C4-2B (cell line): ENCODE data around the gene HDAC5.

Experiments
- ZFX ChIP-seq: fragments of 450-650 bp; IDR thresholded peaks from 2 replicates; pipeline ENCODE4 v1.6.1; 2017
- TF ChIP-seq, protein P1 (sequence below): fragments of 450-650 bp; conservative IDR thresholded peaks from 2 replicates; pipeline ENCODE4 v1.5.1; 2017; ENCODE audit warnings: mild to moderate bottlenecking

DNA sequence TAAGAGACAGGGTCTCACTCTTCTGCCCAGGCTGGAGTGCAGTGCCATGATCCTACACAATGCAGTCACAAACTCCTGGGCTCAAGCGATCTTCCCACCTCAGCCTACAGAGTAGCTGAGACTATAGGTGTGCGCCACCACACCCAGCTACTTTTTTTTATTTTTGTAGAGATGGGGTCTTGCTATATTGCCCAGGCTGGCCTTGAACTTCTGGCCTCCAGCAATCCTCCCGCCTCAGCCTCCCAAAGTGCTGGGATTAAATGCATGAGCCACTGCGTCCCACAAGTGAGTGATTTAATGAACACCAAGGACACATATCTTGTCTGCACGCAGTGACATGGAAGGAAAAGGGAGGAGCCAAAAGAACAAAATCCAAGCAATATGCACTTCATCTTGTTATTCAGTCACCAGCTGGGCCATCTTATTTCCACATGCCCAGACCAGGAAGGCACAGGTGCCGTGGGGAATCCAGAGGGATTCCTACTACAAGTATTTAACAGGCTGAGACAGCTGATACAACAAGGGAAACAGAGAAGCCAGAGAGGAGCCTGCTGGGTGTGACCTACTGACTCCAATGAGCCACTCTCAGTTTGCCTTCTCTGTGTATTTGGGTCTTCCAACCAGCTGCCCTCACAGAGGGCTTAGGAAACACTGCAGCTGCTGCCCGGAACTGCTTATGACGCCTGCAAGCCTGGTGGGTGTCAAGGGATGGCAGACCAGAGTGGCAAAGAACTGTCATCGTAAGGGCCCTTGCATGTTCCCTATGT lies 74.0 kb downstream of the HDAC5 start:
- TF ChIP-seq, protein P1, sequence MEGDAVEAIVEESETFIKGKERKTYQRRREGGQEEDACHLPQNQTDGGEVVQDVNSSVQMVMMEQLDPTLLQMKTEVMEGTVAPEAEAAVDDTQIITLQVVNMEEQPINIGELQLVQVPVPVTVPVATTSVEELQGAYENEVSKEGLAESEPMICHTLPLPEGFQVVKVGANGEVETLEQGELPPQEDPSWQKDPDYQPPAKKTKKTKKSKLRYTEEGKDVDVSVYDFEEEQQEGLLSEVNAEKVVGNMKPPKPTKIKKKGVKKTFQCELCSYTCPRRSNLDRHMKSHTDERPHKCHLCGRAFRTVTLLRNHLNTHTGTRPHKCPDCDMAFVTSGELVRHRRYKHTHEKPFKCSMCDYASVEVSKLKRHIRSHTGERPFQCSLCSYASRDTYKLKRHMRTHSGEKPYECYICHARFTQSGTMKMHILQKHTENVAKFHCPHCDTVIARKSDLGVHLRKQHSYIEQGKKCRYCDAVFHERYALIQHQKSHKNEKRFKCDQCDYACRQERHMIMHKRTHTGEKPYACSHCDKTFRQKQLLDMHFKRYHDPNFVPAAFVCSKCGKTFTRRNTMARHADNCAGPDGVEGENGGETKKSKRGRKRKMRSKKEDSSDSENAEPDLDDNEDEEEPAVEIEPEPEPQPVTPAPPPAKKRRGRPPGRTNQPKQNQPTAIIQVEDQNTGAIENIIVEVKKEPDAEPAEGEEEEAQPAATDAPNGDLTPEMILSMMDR, result no peak
- TF ChIP-seq ZFX, result no peak
